ENCODE measurements around the gene NAA80. TPM values are rescaled to one million over a fixed set of nuclear protein-coding genes. Genes with fewer than 3 reads are reported as not detected.

The NAA80 gene
- total and polyA plus RNA-seq, 12 donors = 5.2 to 19.8 (median 11.0) TPM

GRCh38 chr3:50269977-50270413 lies 29.2 kb downstream of the NAA80 start:
- peaks cover 54 to 63% of the 10 kb centered on the region in 2 donors for H3K4me1 ChIP-seq (replicated peaks in 1 of 2)

DNA sequence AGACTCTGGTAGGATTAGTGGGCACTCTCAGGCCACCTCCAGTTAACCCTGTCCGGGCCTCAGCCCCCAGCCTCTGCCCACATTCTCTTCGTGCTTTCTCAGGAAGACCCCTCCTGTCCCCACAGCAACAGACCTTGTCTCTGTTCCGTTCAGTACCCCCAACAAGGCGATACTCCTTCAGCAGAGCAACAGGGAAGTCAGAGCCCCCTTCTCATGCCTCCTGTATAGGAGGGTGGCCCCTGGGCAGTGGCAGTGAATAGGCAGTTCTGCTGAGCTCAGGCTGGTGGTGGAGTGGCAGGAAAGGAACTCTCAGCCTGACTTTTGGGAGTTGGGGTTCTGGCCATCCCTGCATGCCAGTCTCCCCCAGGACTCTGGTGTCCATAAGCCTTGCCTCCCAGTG lies 29.7 kb downstream of the NAA80 start:
- intact Hi-C loops (cut with DNase I) = no loop called here
- Histone ChIP-seq H3K4me1 (replicated peaks in 1 of 2) (peaks cover 59 to 63% of the 10 kb centered on the region in 2 donors), H3K36me3 (replicated peaks in 1 of 2) (peaks cover 0 to 9% of the 10 kb centered on the region in 2 donors), H3K4me3 (peak overlapping the region in 2 of 4 donors; percentile 19 to 37), H3K27ac (peak overlapping the region; percentile 83 to 97 (median 89)), H3K9me3 (replicated peaks in 1 of 3) (no peaks in the 10 kb centered on the region), H3K27me3 (no peaks in the 10 kb centered on the region)
- no peak for TF ChIP-seq POLR2A (IDR thresholded peaks at IDR 0.05)
- TF ChIP-seq CTCF (IDR thresholded peaks at IDR 0.05) = no peak
- no peak for DNase-seq
- 37 to 48% (median 46%) methylated on average over 2 to 4 of the region's 4 CpGs for WGBS, 4 donors

More at GRCh38 chr3:50269977-50270413, 29.2 kb downstream of the NAA80 start:
- Histone ChIP-seq H3K27me3 (peaks cover under 1% of the 10 kb centered on the region), H3K9me3 (replicated peaks in 1 of 3) (no peaks in the 10 kb centered on the region), H3K27ac (peak overlapping the region; percentile 83 to 97 (median 89)), H3K36me3 (replicated peaks in 1 of 2) (peaks cover 0 to 14% of the 10 kb centered on the region in 2 donors), H3K4me3 (peak overlapping the region in 2 of 4 donors; percentile 19 to 37)
- TF ChIP-seq POLR2A (IDR thresholded peaks at IDR 0.05) (no peak), CTCF (IDR thresholded peaks at IDR 0.05) (no peak)
- peak in 4 of 7 donors; percentile 49 to 65 (median 60) for DNase-seq
- 41 to 56% (median 44%) methylated on average over 7 to 8 of the region's 8 CpGs; no CpG with 5 or more reads in 1 of the 4 donors for WGBS, 4 donors
- intact Hi-C loops (cut with DNase I) = loop anchor here (5.0 to 10.0 kb wide), 4 partner anchors 38 to 145 kb away; partner anchors contain the start of gene HYAL2 (in 1 of the 2)

DNA sequence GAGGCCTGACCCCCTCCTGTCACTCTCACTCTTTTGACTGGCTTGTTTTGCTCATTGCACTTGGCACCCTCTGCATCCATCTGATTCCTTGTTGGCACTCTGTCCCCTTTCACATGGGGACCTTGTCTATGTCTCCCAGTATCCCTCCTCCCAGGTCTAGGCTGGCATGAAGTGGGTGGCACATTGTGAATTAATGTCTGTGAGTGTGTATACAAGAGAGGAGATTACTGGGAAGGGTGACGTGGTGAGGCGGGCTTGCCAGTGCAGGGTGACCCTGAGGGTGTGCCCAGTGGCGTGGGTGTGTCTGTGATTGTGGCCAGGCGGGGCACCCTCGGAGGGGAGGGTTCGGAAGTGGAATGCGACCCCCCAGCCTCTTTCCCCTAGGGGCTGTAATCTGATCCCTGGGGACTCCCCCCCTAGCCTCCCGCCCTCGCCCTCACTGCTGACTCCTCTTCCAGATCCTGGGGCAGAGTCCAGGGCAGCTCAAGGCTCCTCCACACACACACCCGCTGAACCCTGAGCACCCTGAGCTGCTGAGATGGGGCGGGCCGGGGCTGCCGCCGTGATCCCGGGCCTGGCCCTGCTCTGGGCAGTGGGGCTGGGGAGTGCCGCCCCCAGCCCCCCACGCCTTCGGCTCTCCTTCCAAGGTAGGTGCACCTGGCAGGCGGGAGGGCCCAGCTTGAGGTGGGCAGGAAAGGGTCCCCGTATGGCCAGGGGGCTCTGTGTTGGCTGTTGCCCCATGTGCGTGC lies 30.3 kb downstream of the NAA80 start, which contains the start of gene SEMA3B:
TSS of gene SEMA3B (plus strand) at position 445 of the 749 bp plus-strand sequence. CDS start at position 539, 94 bp downstream.
- intact Hi-C loops (cut with DNase I) = no loop called here
- DNase-seq = peak; percentile 90 to 97 (median 95)
- 27 to 48% (median 37%) methylated on average over 11 to 21 of the region's 21 CpGs for whole genome bisulfite sequencing, 4 donors
- H3K4me3 ChIP-seq = peak within 1 kb of the TSS in 2 of 4 donors; percentile 19 to 37
- H3K27ac ChIP-seq = peak within 1 kb of the TSS; percentile 83 to 97 (median 89)
- peaks cover 64 to 65% of the 10 kb centered on the region in 2 donors for H3K4me1 ChIP-seq (replicated peaks in 1 of 2)
- H3K27me3 ChIP-seq = no peaks in the 10 kb centered on the region
- TF ChIP-seq CTCF (IDR thresholded peaks at IDR 0.05) = no peak
- TF ChIP-seq POLR2A (IDR thresholded peaks at IDR 0.05) = peak; percentile 72 to 87
- H3K36me3 ChIP-seq (replicated peaks in 1 of 2) = peaks cover 0 to 6% of the 10 kb centered on the region in 2 donors
- H3K9me3 ChIP-seq (replicated peaks in 1 of 3) = no peaks in the 10 kb centered on the region

DNA sequence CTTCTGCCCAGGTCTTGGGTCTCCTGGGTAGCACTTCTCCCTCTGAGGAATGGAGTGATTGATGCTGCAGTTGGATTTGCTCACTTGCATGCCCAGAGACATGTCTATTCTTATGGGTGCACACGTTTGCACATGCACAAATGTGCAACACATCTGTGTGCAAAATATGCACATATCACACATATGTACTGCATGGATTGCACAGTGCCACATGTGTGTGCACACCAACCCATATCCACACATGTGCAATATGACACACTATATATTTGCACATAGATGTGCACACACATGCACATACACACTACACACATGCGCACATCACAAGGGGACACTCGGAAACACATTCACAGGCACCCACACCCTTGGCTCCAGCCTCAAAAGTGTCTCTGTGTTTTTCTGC lies 30.9 kb downstream of the NAA80 start:
- H3K36me3 ChIP-seq (replicated peaks in 1 of 2) = no peaks in the 10 kb centered on the region
- peak overlapping the region in 4 of 5 donors; percentile 87 to 97 (median 91) for H3K27ac ChIP-seq
- no peaks in the 10 kb centered on the region for H3K27me3 ChIP-seq
- H3K4me3 ChIP-seq = no peak overlapping the region
- no peak for DNase-seq
- no peaks in the 10 kb centered on the region for H3K9me3 ChIP-seq (replicated peaks in 1 of 3)
- TF ChIP-seq POLR2A (IDR thresholded peaks at IDR 0.05) (no peak), CTCF (IDR thresholded peaks at IDR 0.05) (no peak)
- 35 to 50% (median 47%) methylated on average over 3 of the region's 3 CpGs for WGBS, 4 donors
- peaks cover 63 to 65% of the 10 kb centered on the region in 2 donors for H3K4me1 ChIP-seq (replicated peaks in 1 of 2)
- intact Hi-C loops (cut with DNase I) = no loop called here

All from adrenal gland (tissue), 12 donors.